CD4-positive, alpha-beta T cell treated with Interleukin-1 beta for 1 hour (primary cell): ENCODE results near the gene BEND5.

ENCODE experiments used
- DNase-seq, 2 donors: peaks; one replicate each; pipeline ENCODE4 v3.0.0-alpha.2; 2020 to 2022

Gene BEND5

GRCh38 chr1:48678710-48679505 lies 97.8 kb downstream of the BEND5 start:
- no peak for DNase-seq
